ENCODE results near the gene IKBKG. TPM values are rescaled to one million over a fixed set of nuclear protein-coding genes. Genes with fewer than 3 reads are reported as not detected.
"Not testable (repeated sequence)": the region's sequence is repeated elsewhere in the genome, so short reads cannot be mapped to it uniquely, and the experiment has no call there.

IKBKG gene
- total RNA-seq, 2 experiments from 2014 or later = 51.1 to 56.0 TPM

DNA sequence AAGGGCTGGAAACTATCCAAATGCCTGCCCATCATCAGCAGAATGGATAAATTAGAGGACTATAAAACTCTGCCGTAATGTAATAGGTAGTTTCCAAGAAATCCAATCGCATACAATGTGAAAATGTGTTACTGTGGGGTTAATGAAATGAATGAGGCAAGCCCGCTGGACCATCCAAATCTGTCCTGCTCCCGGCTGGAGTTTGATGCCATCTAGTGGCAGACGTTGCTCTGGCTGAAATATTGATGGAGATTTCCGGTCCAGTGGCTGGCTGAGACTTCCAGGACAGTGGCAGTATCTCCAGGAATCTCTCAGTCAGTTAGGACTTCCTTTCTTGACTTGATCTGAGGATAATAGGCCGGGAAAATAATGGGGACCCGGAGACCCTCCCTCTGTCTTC, 35.6 kb downstream of the IKBKG start:
- POLR2A ChIA-PET; CTCF ChIA-PET; ATAC-seq; H3K4me1 Mint-ChIP-seq (ENCODE audit: low read depth); H3K27me3 Mint-ChIP-seq (ENCODE audit: low read depth); H3K27ac Mint-ChIP-seq; H3K36me3 Mint-ChIP-seq (ENCODE audit: low read depth); H3K9me3 Mint-ChIP-seq (ENCODE audit: insufficient read depth); H3K4me3 Mint-ChIP-seq; DNase-seq: not testable (repeated sequence)

DNA sequence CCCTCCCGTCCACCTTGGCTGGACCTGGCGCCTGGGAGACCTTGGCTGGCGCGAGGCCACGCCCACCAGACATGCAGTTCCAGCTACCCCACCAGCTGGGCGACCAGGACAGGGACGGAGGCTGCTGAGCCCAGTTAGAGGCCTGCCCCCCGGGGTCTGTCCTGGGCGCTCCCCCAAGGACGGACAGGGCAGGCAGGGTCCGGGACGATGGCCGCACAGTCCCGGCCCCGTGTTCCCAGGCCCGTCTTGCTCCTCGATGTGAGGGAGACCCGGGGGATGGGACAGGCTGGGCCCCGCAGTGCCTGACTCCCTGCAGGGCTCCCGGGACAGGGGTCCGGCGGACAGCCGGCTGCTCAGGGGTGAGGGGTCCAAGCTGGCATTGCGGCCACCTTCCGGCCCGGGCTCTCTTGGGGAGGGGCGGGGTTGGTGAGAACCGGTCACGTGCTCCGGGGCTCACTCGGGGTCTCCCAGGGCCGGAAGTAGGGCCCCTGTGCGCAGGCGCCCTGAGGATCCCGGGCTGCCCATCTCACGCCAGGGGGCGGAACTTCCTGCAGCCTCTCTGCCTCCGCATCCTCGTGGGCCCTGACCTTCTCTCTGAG, 37.3 kb downstream of the IKBKG start, which contains the start of gene CTAG1A:
TSS of gene CTAG1A (plus strand) at position 549 of the 599 bp plus-strand sequence. CDS start 74 bp downstream, outside the sequence.
- H3K4me1 Mint-ChIP-seq (ENCODE audit: low read depth); ATAC-seq; H3K27ac Mint-ChIP-seq; H3K4me3 Mint-ChIP-seq; CTCF ChIA-PET; H3K9me3 Mint-ChIP-seq (ENCODE audit: insufficient read depth); H3K27me3 Mint-ChIP-seq (ENCODE audit: low read depth); H3K36me3 Mint-ChIP-seq (ENCODE audit: low read depth); POLR2A ChIA-PET; DNase-seq: not testable (repeated sequence)

DNA sequence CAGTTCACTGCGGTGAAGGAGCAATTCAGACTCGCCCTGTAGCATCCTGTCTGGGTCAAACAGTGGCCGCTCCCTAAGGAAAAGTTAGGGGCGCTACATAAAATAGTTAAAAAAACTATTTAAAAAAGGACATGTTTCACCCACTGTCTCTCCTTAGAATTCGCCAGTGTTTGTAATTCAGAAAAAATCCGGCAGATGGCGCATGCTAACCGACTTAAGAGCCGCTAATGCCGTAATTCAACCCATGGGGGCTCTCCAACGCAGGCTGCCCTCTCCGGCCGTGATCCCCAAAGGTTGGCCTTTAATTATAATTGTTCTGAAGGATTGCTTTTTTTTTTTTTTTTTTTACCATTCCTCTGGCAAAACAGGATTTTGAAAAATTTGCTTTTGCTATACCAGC, 43.0 kb downstream of the IKBKG start:
- POLR2A ChIA-PET; H3K36me3 Mint-ChIP-seq (ENCODE audit: low read depth); H3K4me1 Mint-ChIP-seq (ENCODE audit: low read depth); CTCF ChIA-PET; H3K27ac Mint-ChIP-seq; DNase-seq; ATAC-seq; H3K4me3 Mint-ChIP-seq; H3K27me3 Mint-ChIP-seq (ENCODE audit: low read depth); H3K9me3 Mint-ChIP-seq (ENCODE audit: insufficient read depth): not testable (repeated sequence)

DNA sequence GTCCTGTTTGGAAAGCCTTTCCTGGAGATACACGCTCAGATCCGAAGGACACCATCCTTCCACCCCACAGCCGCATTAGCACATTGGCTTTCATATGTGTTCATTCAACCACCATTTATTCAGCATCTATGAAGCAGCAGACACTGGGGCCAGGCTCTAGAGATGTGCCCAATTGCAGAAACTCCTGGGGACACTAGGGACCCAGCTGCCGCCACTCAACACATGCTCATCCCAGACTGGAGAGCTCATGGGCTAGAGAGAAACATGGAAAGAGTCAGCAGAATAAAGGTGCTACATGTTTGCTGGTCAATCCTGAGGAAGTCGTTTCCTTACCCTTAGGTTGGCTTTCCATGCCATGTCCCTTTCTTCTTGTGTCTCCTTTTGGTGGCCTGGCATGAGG, 45.1 kb downstream of the IKBKG start:
- ChIA-PET CTCF (interaction anchor here (1.1 to 1.2 kb wide), 2 partner anchors 156 to 873 kb away, joined by 3 read pairs; no protein-coding TSS in a partner anchor), POLR2A (no interaction called here)
- no peak for DNase-seq
- no peak for ATAC-seq
- Mint-ChIP-seq H3K4me3 (no peak overlapping the region), H3K27ac (no peak overlapping the region), H3K36me3 (ENCODE audit: low read depth) (no peaks in the 10 kb centered on the region), H3K9me3 (ENCODE audit: insufficient read depth) (no peaks in the 10 kb centered on the region), H3K27me3 (ENCODE audit: low read depth) (no peaks in the 10 kb centered on the region), H3K4me1 (ENCODE audit: low read depth) (peaks cover 11% of the 10 kb centered on the region)

DNA sequence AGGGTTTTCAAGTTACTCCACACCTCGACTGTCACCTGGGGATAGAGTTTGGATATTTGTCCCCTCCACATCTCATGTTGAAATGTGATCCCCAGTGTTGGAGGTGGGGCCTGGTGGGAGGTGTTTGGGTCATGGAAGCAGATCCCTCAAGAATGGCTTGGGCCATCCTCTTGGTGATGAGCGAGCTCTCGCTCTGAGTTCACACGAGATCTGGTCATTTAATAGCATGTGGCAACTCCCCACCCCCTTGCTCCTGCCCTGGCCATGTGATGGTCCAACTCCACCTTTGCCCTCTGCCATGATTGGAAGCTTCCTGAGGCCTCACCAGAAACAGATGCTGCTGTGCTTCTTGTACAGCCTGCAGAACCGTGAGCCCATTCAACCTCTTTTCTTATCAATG, 45.8 kb downstream of the IKBKG start:
- H3K27me3 Mint-ChIP-seq (ENCODE audit: low read depth) = no peaks in the 10 kb centered on the region
- H3K4me3 Mint-ChIP-seq = no peak overlapping the region
- no peak overlapping the region for H3K27ac Mint-ChIP-seq
- no peaks in the 10 kb centered on the region for H3K9me3 Mint-ChIP-seq (ENCODE audit: insufficient read depth)
- no peaks in the 10 kb centered on the region for H3K36me3 Mint-ChIP-seq (ENCODE audit: low read depth)
- peaks cover 11% of the 10 kb centered on the region for H3K4me1 Mint-ChIP-seq (ENCODE audit: low read depth)
- ChIA-PET CTCF (interaction anchor here (1.1 to 1.2 kb wide), 2 partner anchors 155 to 874 kb away, joined by 3 read pairs; no protein-coding TSS in a partner anchor), POLR2A (no interaction called here)
- no peak for ATAC-seq
- no peak for DNase-seq

DNA sequence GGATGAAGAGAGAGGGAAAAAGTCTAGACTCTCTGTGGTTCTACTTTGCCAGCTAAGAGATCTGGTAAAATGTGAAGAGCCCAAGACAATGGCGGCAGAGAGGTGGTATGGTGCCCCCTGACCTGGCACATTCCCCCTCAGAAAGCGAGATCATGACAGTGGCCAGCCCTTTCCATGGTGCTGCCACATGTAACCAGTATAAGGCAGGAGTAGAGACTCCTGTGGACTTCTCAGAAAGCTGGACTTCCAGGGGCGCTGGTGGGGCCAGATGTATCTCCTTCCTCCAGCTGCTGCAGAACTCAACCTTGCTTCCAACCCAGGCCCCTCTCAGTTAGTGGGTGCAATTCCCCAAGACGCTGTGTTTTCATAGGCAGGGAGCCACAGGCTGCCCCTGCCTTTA, 47.1 kb downstream of the IKBKG start:
- no peaks in the 10 kb centered on the region for H3K9me3 Mint-ChIP-seq (ENCODE audit: insufficient read depth)
- no peaks in the 10 kb centered on the region for H3K27me3 Mint-ChIP-seq (ENCODE audit: low read depth)
- no peaks in the 10 kb centered on the region for H3K36me3 Mint-ChIP-seq (ENCODE audit: low read depth)
- DNase-seq = no peak
- H3K4me3 Mint-ChIP-seq = no peak overlapping the region
- H3K4me1 Mint-ChIP-seq (ENCODE audit: low read depth) = peaks cover 12% of the 10 kb centered on the region
- no peak for ATAC-seq
- POLR2A ChIA-PET = no interaction called here
- H3K27ac Mint-ChIP-seq = no peak overlapping the region
- CTCF ChIA-PET = no interaction called here

DNA sequence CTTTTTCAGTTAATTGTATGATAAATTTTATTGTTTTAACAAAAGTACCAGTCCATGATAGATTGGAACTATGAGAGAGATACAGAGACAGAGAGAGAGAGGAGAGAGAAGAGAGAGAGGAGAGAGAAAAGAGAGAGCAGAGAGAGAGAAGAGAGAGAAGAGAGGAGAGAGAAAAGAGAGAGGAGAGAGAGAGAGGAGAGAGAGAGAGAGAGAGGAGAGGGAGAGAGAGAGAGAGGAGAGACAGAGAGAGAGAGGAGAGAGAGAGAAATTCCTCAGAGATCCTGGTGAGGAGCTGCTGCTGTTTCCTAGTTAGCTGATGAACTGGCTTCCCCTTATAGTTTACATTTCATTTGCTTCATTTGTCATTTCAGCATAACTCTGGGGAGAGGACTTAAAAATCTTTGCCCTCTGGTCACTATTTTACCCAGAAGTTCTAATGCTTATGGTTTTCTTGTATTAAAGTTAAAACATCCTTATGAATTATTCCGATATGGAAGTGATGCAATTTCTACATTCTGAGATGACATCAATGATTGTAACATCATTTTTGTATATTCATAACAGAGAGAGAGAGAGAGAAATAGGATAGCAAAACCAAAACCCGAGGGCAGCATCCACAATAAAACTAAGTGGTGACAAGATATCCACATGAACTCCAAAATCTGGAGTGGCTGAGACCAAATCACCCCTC, 48.3 kb downstream of the IKBKG start:
- DNase-seq = no peak
- no peak overlapping the region for H3K4me3 Mint-ChIP-seq
- no peaks in the 10 kb centered on the region for H3K9me3 Mint-ChIP-seq (ENCODE audit: insufficient read depth)
- no peak overlapping the region for H3K27ac Mint-ChIP-seq
- H3K4me1 Mint-ChIP-seq (ENCODE audit: low read depth) = peaks cover 23% of the 10 kb centered on the region
- ATAC-seq = no peak
- H3K27me3 Mint-ChIP-seq (ENCODE audit: low read depth) = no peaks in the 10 kb centered on the region
- no peaks in the 10 kb centered on the region for H3K36me3 Mint-ChIP-seq (ENCODE audit: low read depth)
- CTCF ChIA-PET = no interaction called here
- POLR2A ChIA-PET = no interaction called here

DNA sequence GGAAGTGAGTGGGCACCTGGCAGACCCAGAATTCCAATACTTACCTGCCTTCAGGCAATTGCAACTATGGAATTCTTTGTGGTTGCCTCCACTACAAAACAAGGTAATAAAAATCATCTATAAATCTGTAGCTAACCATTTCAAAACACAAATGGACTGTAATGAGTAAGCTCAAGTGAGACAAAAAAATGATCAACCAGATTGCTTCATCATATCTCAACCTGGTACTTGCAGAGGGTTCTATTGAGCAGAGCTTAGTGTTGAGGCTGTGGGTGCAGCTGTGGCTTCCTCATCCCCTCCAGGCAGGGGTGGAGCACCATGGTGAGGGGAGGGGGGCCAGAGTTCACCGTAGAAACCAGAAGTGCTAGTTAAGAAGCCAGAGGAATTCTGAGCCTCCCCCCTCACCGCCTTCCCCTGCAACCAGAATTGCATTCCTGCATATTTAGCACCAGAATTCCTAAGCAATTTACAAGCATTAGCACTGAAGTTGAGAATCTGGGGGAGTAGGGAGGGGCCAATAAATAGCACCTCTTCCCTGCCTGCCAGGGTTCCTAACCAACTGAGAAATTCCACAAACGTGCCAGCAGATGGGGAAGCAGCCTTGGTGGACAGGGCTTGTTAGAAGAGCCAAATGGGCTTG, 49.0 kb downstream of the IKBKG start:
- ChIA-PET POLR2A (no interaction called here), CTCF (no interaction called here)
- DNase-seq (no peak), ATAC-seq (no peak)
- Mint-ChIP-seq H3K4me3 (no peak overlapping the region), H3K4me1 (ENCODE audit: low read depth) (peaks cover 23% of the 10 kb centered on the region), H3K36me3 (ENCODE audit: low read depth) (no peaks in the 10 kb centered on the region), H3K27me3 (ENCODE audit: low read depth) (no peaks in the 10 kb centered on the region), H3K9me3 (ENCODE audit: insufficient read depth) (no peaks in the 10 kb centered on the region), H3K27ac (no peak overlapping the region)

DNA sequence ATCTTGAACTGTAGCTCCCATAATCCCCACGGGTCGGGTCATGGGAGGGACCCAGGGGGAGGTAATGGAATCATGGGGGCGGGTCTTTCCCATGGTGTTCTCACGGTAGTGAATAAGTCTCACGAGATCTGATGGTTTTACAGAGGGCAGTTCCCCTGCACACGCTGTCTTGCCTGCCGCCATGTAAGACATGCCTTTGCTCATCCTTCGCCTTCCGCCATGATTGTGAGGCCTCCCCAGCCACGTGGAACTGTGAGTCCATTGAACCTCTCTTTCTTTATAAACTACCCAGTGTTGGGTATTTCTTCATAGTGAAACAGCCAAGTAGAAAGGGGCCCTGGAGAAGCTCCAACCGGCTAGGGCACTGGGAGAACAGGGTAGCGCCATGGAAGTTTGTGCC, 49.8 kb downstream of the IKBKG start:
- no peak overlapping the region for H3K4me3 Mint-ChIP-seq
- no peaks in the 10 kb centered on the region for H3K27me3 Mint-ChIP-seq (ENCODE audit: low read depth)
- no peak overlapping the region for H3K27ac Mint-ChIP-seq
- POLR2A ChIA-PET = no interaction called here
- DNase-seq = no peak
- CTCF ChIA-PET = no interaction called here
- H3K4me1 Mint-ChIP-seq (ENCODE audit: low read depth) = peaks cover 23% of the 10 kb centered on the region
- no peaks in the 10 kb centered on the region for H3K36me3 Mint-ChIP-seq (ENCODE audit: low read depth)
- H3K9me3 Mint-ChIP-seq (ENCODE audit: insufficient read depth) = no peaks in the 10 kb centered on the region
- no peak for ATAC-seq

DNA sequence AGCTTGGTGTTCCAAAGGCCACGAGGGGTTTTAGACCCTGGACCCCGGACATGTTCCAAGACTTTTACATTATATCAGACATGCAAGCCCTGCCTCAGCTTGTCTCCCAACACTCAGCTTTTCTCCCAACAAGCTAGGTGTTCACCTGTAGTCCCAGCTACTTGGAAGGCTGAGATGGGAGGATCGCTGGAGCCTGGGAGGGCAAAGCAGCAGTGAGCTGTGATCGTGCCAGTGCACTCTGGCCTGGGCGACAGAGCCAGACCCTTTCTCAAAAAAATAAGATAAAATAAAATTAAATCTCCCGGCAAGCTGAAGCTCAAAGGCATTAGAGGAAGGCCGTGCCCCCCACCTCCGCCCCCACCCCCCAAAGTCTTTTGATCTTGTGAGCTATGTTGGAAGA, 51.2 kb downstream of the IKBKG start:
- Mint-ChIP-seq H3K9me3 (ENCODE audit: insufficient read depth) (no peaks in the 10 kb centered on the region), H3K36me3 (ENCODE audit: low read depth) (no peaks in the 10 kb centered on the region), H3K4me1 (ENCODE audit: low read depth) (peaks cover 23% of the 10 kb centered on the region), H3K4me3 (no peak overlapping the region), H3K27ac (no peak overlapping the region), H3K27me3 (ENCODE audit: low read depth) (no peaks in the 10 kb centered on the region)
- no peak for ATAC-seq
- DNase-seq = no peak
- POLR2A ChIA-PET = no interaction called here
- CTCF ChIA-PET = no interaction called here

DNA sequence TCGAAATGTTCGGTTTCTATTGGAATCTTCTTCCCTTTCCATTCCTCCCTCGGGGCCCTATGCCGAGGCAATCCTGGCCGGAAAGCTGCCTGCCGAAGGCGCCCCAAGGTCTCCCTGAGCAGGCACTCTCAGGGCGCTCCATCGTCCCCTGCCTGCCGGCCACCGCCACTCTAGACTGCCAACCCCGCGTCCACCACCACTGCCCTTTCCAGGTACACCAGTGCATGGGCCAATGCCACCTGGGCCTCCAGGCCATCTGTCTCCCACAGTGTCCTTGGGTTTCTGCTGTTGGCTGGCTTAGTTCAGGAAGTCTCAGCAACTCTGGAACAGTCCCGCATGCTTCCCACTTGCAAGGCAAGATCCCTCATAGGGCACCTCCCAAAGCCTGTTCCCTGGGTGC, 52.1 kb downstream of the IKBKG start:
- CTCF ChIA-PET = no interaction called here
- H3K9me3 Mint-ChIP-seq (ENCODE audit: insufficient read depth) = no peaks in the 10 kb centered on the region
- H3K4me1 Mint-ChIP-seq (ENCODE audit: low read depth) = peaks cover 23% of the 10 kb centered on the region

DNA sequence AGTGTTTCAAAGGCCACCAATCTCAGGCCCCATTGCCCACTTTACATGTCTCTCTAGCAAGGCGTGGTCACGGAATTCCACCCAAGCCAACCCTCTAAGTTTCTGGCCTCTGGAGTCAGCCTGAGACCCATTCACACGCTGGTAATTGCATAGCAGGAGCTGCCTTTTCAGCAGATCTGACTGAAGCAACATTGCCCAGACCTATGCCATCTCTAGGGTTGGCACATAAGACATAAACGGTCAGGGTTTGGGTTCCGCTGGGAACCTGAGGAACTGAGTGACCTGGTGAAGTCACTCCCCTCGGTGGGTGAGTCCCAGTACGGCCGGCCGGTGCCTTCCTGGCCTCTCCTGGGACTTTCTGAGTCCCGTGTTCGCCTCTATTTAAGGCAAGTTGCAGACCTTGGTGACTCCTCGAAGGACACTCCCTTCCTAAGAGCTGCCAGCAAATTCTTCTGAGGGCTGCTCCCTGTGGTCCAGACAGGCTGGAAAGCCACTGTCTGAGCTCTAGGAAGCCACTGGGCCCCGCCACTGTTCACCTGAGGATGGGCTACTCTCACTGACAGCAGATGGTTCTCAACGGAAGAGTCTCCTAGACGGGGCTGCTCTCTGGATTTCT, 53.4 kb downstream of the IKBKG start:
- H3K4me3 Mint-ChIP-seq = no peak overlapping the region
- ATAC-seq = no peak
- CTCF ChIA-PET = no interaction called here

More for the DNA sequence above, 52.1 kb downstream of the IKBKG start:
- Mint-ChIP-seq H3K4me3 (no peak overlapping the region), H3K27me3 (ENCODE audit: low read depth) (no peaks in the 10 kb centered on the region), H3K27ac (no peak overlapping the region), H3K36me3 (ENCODE audit: low read depth) (no peaks in the 10 kb centered on the region)
- POLR2A ChIA-PET = no interaction called here
- ATAC-seq (no peak), DNase-seq (no peak)

More for the DNA sequence above, 53.4 kb downstream of the IKBKG start:
- Mint-ChIP-seq H3K36me3 (ENCODE audit: low read depth) (no peaks in the 10 kb centered on the region), H3K4me1 (ENCODE audit: low read depth) (peaks cover 18% of the 10 kb centered on the region), H3K27me3 (ENCODE audit: low read depth) (no peaks in the 10 kb centered on the region), H3K27ac (no peak overlapping the region), H3K9me3 (ENCODE audit: insufficient read depth) (no peaks in the 10 kb centered on the region)
- POLR2A ChIA-PET = no interaction called here
- no peak for DNase-seq

All from activated CD8-positive, alpha-beta T cell treated with anti-CD3 and anti-CD28 coated beads, Interleukin-2, amount 10 ng/mL, durations not matched to agents 7 days and 5 days (primary cell).